Esophagus mucosa (tissue), 1 donor: ENCODE data around the gene ZNF25. TPM values are rescaled to one million over a fixed set of nuclear protein-coding genes. Genes with fewer than 3 reads are reported as not detected.
"Not testable (repeated sequence)": the region's sequence is repeated elsewhere in the genome, so short reads cannot be mapped to it uniquely, and the experiment has no call there.

ENCODE experiments used
- ATAC-seq: fragments of 200-7000 bp; cut with Tn5 transposase; one replicate; pipeline ENCODE4 v1.9.1; 2020
- total RNA-seq: library from RNA; stranded (reverse); gene quantifications from one replicate; pipeline ENCODE4 v1.2.4, GENCODE V29; 2023
- donor health status: DM: yes; HTN: yes; CAD: no.

Gene ZNF25
- total RNA-seq, 1 donor from 2014 or later, result 2.8 TPM

GRCh38 chr10:37937864-37938263, 38.6 kb downstream of the ZNF25 start:
- no peak for ATAC-seq

- no peak for ATAC-seq
Measured at GRCh38 chr10:37934791-37935190, 41.7 kb downstream of the ZNF25 start.

- ATAC-seq, result no peak
Measured at GRCh38 chr10:37930423-37930822, 46.0 kb downstream of the ZNF25 start.

DNA sequence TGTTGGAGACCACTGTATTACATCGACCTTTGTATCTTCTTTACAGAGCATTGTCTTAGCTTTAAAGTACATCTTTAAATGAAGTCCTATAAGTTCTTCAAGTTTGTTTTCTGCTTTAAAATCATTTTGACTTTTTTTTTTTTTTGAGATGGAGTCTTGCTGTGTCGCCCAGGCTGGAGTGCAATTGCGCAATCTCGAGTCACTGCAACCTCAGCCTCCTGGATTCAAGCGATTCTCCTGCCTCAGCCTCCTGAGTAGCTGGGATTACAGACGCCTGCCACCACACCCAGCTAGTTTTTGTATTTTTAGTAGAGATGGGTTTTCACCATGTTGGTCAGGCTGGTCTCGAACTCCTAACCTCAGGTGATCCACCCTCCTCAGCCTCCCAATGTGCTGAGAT, 68.3 kb downstream of the ZNF25 start:
- ATAC-seq, result not testable (repeated sequence)

- ATAC-seq, result no peak
Measured at GRCh38 chr10:37906382-37906781, 70.1 kb downstream of the ZNF25 start.

Other genes with a start within 250 kb of the ZNF25 start
- gene ZNF248, start 119.0 kb downstream of the ZNF25 start, total RNA-seq, result 3.2 TPM
- 13.0 TPM for gene ZNF33A, start 34.0 kb upstream of the ZNF25 start, total RNA-seq
- 5.6 TPM for gene ZNF37A, start 117.7 kb upstream of the ZNF25 start, total RNA-seq